Lower leg skin (tissue), 4 donors: Measurements from ENCODE around the gene CNGA1. TPM values are rescaled to one million over a fixed set of nuclear protein-coding genes. Genes with fewer than 3 reads are reported as not detected.
"Not testable (repeated sequence)": the region's sequence is repeated elsewhere in the genome, so short reads cannot be mapped to it uniquely, and the experiment has no call there.

ENCODE experiments used
- DNase-seq, 2 donors: peaks; one replicate each; pipeline ENCODE4 v3.0.0-alpha.2; 2019; ENCODE audit warnings: low spot score in 2 of 2
- H3K4me3 ChIP-seq: fragments of 200-600 bp; sonication (generic); 2 replicates; pipeline ENCODE4 v1.5.1; 2017; ENCODE audit warnings: mild to moderate bottlenecking, low read depth; ENCODE audit not compliant: poor library complexity, severe bottlenecking
- POLR2A ChIP-seq, 2 donors: fragments of 450-650 bp; IDR thresholded peaks; one replicate each; pipeline ENCODE4 v1.6.1; 2016 to 2017; ENCODE audit warnings: antibody characterized with exemption in 2 of 2, mild to moderate bottlenecking in 1 of 2, moderate library complexity in 1 of 2
- WGBS, 2 donors: methylation state at CpG; one replicate each; pipeline ENCODE4 v1.1.5; 2018; 5-methylcytosine and 5-hydroxymethylcytosine counted together
- intact Hi-C: fragments of 100-400 bp; cut with DNase I; formaldehyde crosslinking; loops from one replicate; pipeline ENCODE4 v1.15.0; 2023; ENCODE audit warnings: low total_unique reads
- total RNA-seq, 4 donors: library from RNA; depleted of rRNA; stranded (reverse); fragments of >200 nt; gene quantifications; one replicate each; pipeline ENCODE4 v1.1.0, GENCODE V29; 2016
- TF ChIP-seq, protein P1 (sequence below), 3 donors: fragments of 450-650 bp; IDR thresholded peaks; one replicate each; pipeline ENCODE4 v1.5.1; 2016; ENCODE audit warnings: antibody characterized with exemption in 3 of 3, mild to moderate bottlenecking in 3 of 3, moderate library complexity in 2 of 3

The CNGA1 gene
- total RNA-seq, 4 donors from 2014 or later: 3.6 to 12.8 (median 8.7) TPM

GRCh38 chr4:47929682-47930201, 86.7 kb downstream of the CNGA1 start:
- WGBS, 2 donors: 81 to 88% methylated on average over 4 of the region's 4 CpGs
- DNase-seq: no peak
- no peak for TF ChIP-seq POLR2A (IDR thresholded peaks at IDR 0.05)
- TF ChIP-seq, protein P1, sequence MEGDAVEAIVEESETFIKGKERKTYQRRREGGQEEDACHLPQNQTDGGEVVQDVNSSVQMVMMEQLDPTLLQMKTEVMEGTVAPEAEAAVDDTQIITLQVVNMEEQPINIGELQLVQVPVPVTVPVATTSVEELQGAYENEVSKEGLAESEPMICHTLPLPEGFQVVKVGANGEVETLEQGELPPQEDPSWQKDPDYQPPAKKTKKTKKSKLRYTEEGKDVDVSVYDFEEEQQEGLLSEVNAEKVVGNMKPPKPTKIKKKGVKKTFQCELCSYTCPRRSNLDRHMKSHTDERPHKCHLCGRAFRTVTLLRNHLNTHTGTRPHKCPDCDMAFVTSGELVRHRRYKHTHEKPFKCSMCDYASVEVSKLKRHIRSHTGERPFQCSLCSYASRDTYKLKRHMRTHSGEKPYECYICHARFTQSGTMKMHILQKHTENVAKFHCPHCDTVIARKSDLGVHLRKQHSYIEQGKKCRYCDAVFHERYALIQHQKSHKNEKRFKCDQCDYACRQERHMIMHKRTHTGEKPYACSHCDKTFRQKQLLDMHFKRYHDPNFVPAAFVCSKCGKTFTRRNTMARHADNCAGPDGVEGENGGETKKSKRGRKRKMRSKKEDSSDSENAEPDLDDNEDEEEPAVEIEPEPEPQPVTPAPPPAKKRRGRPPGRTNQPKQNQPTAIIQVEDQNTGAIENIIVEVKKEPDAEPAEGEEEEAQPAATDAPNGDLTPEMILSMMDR (IDR thresholded peaks at IDR 0.05): no peak
- no peak overlapping the region for H3K4me3 ChIP-seq
- intact Hi-C loops: loop anchor here (10.0 kb wide), 2 partner anchors 165 to 255 kb away; no protein-coding TSS in a partner anchor

DNA sequence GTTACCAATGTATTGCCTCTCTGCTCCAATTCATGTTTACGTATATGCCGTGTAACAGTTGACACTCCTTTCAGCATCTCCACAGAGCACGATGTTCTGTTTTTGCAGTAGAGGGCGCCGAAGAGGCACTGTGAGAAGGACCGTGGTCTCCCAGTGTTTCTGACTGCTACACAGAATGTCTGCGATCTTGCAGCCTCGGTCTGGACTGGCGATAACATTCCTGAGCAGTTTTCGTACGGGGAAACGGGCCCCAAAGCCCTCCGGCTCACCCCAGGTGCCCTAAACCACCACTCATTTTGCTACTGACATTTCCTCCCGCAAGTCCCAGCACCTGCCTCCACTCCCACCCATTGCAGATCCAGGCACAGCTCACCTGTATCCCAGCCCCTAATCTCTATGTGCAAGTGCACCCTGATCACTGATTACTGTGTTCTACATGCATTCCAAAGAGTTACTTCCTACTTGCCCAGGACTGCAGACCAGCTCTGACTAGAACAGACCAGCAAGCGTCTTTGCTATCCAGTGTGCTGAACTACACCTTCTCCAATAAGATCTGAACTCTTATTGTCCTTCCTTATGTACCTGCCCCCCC, 89.7 kb downstream of the CNGA1 start:
- no peak overlapping the region for H3K4me3 ChIP-seq
- DNase-seq: no peak
- TF ChIP-seq, protein P1 (IDR thresholded peaks at IDR 0.05): no peak
- no peak for TF ChIP-seq POLR2A (IDR thresholded peaks at IDR 0.05)
- 14 to 17% methylated on average over 15 of the region's 15 CpGs for WGBS, 2 donors
- intact Hi-C loops: no loop called here

GRCh38 chr4:47923261-47923608, 93.2 kb downstream of the CNGA1 start:
- DNase-seq, H3K4me3 ChIP-seq, intact Hi-C loops: not testable (repeated sequence)
- 79 to 80% methylated on average over 8 of the region's 8 CpGs for WGBS, 2 donors

GRCh38 chr4:47922436-47923260, 93.8 kb downstream of the CNGA1 start:
- DNase-seq, H3K4me3 ChIP-seq, intact Hi-C loops: not testable (repeated sequence)
- WGBS, 2 donors: 68 to 74% methylated on average over 17 of the region's 17 CpGs

DNA sequence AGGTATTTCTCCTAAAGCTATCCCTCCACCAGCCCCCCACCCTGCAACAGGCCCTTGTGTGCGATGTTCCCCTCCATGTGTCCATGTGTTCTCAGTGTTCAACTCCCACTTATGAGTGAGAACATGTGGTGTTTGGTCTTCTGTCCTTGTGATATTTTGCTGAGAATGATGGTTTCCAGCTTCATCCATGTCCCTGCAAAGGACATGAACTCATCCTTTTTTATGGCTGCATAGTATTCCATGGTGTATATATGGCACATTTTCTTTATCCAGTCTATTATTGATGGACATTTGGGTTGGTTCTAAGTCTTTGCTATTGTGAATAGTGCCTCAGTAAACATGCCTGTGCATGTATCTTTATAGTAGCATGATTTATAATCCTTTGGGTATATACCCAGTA, 99.3 kb downstream of the CNGA1 start:
- H3K4me3 ChIP-seq, intact Hi-C loops, DNase-seq: not testable (repeated sequence)
- WGBS, 2 donors: 97 to 100% methylated on average over 1 of the region's 1 CpG

- TF ChIP-seq, protein P1 (IDR thresholded peaks at IDR 0.05): no peak
- no peak for TF ChIP-seq POLR2A (IDR thresholded peaks at IDR 0.05)
- intact Hi-C loops: no loop called here
- DNase-seq: no peak
- no peak overlapping the region for H3K4me3 ChIP-seq
- WGBS, 2 donors: 48 to 58% methylated on average over 3 of the region's 3 CpGs
Observed at GRCh38 chr4:47915378-47915777, 101.1 kb downstream of the CNGA1 start.

- intact Hi-C loops: no loop called here
- no peak overlapping the region for H3K4me3 ChIP-seq
- 1 to 2% methylated on average over 6 of the region's 6 CpGs for WGBS, 2 donors
- no peak for DNase-seq
- no peak for TF ChIP-seq POLR2A (IDR thresholded peaks at IDR 0.05)
Observed at GRCh38 chr4:47914926-47915237, 101.6 kb downstream of the CNGA1 start.
